Uterus (tissue), 2 donors: Measurements from ENCODE around the gene MPIG6B.

Source experiments
- POLR2A ChIP-seq, 2 donors: fragments of 450-650 bp; IDR thresholded peaks; one replicate each; pipeline ENCODE4 v1.6.1; 2016; ENCODE audit warnings: antibody characterized with exemption in 2 of 2, mild to moderate bottlenecking in 1 of 2, moderate library complexity in 1 of 2
- TF ChIP-seq, protein P1 (sequence below), 4 experiments: fragments of 200-600 bp in 2 of 4; fragments of 450-650 bp in 2 of 4; sonication (generic) in 2 of 4; IDR thresholded peaks; one replicate each; pipeline ENCODE4 v1.5.1; 2016 to 2019; ENCODE audit warnings: antibody characterized with exemption in 4 of 4, mild to moderate bottlenecking in 2 of 4, moderate library complexity in 1 of 4

DNA sequence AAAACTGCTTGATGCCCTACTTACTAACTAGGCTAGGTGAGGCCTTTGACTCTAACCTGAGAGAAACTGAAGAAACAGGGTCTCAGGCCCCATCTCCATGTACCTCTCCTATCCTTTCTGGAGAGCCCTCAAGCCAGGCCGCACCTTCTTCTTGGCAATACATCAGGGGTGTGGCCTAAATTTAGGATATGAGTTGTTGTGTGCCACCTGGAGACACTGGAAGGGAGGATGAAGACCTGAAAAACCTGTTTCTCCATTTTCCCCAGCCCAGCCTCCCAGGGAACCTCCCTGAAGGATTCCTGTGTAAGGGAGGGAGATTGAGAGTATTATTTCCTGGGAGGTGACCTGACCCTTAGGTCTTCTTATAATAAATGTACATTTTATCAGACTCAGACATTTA lies 4.9 kb upstream of the MPIG6B start:
- TF ChIP-seq, protein P1, sequence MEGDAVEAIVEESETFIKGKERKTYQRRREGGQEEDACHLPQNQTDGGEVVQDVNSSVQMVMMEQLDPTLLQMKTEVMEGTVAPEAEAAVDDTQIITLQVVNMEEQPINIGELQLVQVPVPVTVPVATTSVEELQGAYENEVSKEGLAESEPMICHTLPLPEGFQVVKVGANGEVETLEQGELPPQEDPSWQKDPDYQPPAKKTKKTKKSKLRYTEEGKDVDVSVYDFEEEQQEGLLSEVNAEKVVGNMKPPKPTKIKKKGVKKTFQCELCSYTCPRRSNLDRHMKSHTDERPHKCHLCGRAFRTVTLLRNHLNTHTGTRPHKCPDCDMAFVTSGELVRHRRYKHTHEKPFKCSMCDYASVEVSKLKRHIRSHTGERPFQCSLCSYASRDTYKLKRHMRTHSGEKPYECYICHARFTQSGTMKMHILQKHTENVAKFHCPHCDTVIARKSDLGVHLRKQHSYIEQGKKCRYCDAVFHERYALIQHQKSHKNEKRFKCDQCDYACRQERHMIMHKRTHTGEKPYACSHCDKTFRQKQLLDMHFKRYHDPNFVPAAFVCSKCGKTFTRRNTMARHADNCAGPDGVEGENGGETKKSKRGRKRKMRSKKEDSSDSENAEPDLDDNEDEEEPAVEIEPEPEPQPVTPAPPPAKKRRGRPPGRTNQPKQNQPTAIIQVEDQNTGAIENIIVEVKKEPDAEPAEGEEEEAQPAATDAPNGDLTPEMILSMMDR (IDR thresholded peaks at IDR 0.05), result no peak
- TF ChIP-seq POLR2A (IDR thresholded peaks at IDR 0.05), result no peak
